CD14-positive monocyte (primary cell): ENCODE measurements around the gene NME5. TPM values are rescaled to one million over a fixed set of nuclear protein-coding genes. Genes with fewer than 3 reads are reported as not detected.

Experiments
- DNase-seq, 3 donors: peaks; one replicate each; pipeline ENCODE4 v3.0.0-alpha.2; 2011 to 2022
- H2AFZ ChIP-seq: 2 replicates; pipeline ENCODE4 v1.6.0; 2012; ENCODE audit warnings: mild to moderate bottlenecking, low read depth, low read length, inconsistent platforms; ENCODE audit not compliant: insufficient read depth, poor library complexity, severe bottlenecking
- H3K27ac ChIP-seq, 2 donors: 1 replicate in 1 of 2; 2 replicates in 1 of 2; pipeline ENCODE4 v1.5.1; 2012 to 2013; ENCODE audit warnings: low read length in 2 of 2, control low read depth in 1 of 2, inconsistent platforms in 1 of 2, low read depth in 1 of 2, mild to moderate bottlenecking in 1 of 2
- H3K27me3 ChIP-seq, 2 donors: one replicate each; pipeline versions ENCODE4 v1.6.0 to v1.6.1; 2011 to 2013; ENCODE audit warnings: low read length in 2 of 2; ENCODE audit not compliant: control insufficient read depth in 2 of 2, insufficient read depth in 2 of 2
- H3K36me3 ChIP-seq, 2 donors: replicated peaks in 1 of 2; 1 replicate in 1 of 2; 2 replicates in 1 of 2; pipeline versions ENCODE4 v1.5.1 to v1.6.1; 2012 to 2013; ENCODE audit warnings: low read length in 2 of 2, control low read depth in 1 of 2, inconsistent platforms in 1 of 2, mild to moderate bottlenecking in 1 of 2; ENCODE audit not compliant: insufficient read depth in 2 of 2, control insufficient read depth in 1 of 2
- H3K4me1 ChIP-seq, 2 donors: 1 replicate in 1 of 2; 2 replicates in 1 of 2; pipeline versions ENCODE4 v1.5.1 to v1.6.1; 2012 to 2013; ENCODE audit warnings: low read length in 2 of 2, control low read depth in 1 of 2, inconsistent platforms in 1 of 2, mild to moderate bottlenecking in 1 of 2, moderate library complexity in 1 of 2; ENCODE audit not compliant: insufficient read depth in 2 of 2, control insufficient read depth in 1 of 2
- H3K4me2 ChIP-seq: replicated peaks from 2 replicates; pipeline ENCODE3; 2012; ENCODE audit warnings: low read length, moderate library complexity, mild to moderate bottlenecking; ENCODE audit not compliant: poor library complexity, severe bottlenecking; ENCODE audit errors: extremely low read depth
- H3K4me3 ChIP-seq, 3 experiments: fragments of 200-600 bp in 1 of 3; sonication (generic) in 1 of 3; replicated peaks in 1 of 3; 1 replicate in 2 of 3; 2 replicates in 1 of 3; pipeline ENCODE4 v1.5.1; 2011 to 2013; ENCODE audit warnings: low read length in 3 of 3, mild to moderate bottlenecking in 3 of 3, control low read depth in 2 of 3, low read depth in 2 of 3, inconsistent platforms in 1 of 3, moderate library complexity in 1 of 3
- H3K79me2 ChIP-seq: 2 replicates; pipeline ENCODE4 v1.6.0; 2012; ENCODE audit warnings: mild to moderate bottlenecking, control low read depth, inconsistent platforms, low read length, moderate library complexity; ENCODE audit not compliant: insufficient read depth
- H3K9ac ChIP-seq: 2 replicates; pipeline ENCODE4 v1.6.0; 2017; ENCODE audit warnings: low read length, mild to moderate bottlenecking; ENCODE audit not compliant: insufficient read depth, poor library complexity, severe bottlenecking
- H3K9me3 ChIP-seq, 2 donors: replicated peaks in 1 of 2; 1 replicate in 1 of 2; 2 replicates in 1 of 2; pipeline versions ENCODE4 v1.5.1 to v1.6.1; 2012 to 2013; ENCODE audit warnings: low read length in 2 of 2, control low read depth in 1 of 2; ENCODE audit not compliant: control insufficient read depth in 1 of 2, insufficient read depth in 1 of 2
- H4K20me1 ChIP-seq: 2 replicates; pipeline ENCODE4 v1.6.0; 2012; ENCODE audit warnings: mild to moderate bottlenecking, low read length, control low read depth, moderate library complexity; ENCODE audit not compliant: insufficient read depth
- H3K27ac Mint-ChIP-seq, 7 donors: one replicate each; pipeline ENCODE4 v1.8.0; 2020; ENCODE audit warnings: mild to moderate bottlenecking in 7 of 7, mixed read lengths in 7 of 7, moderate library complexity in 6 of 7, inconsistent platforms in 2 of 7
- H3K27me3 Mint-ChIP-seq, 3 donors: one replicate each; pipeline ENCODE4 v1.8.0; 2021 to 2022; ENCODE audit warnings: low read depth in 3 of 3, mild to moderate bottlenecking in 3 of 3, mixed read lengths in 3 of 3, moderate library complexity in 3 of 3, inconsistent platforms in 1 of 3
- H3K36me3 Mint-ChIP-seq, 2 donors: one replicate each; pipeline ENCODE4 v1.8.0; 2020; ENCODE audit warnings: mixed read lengths in 2 of 2, inconsistent platforms in 1 of 2, mild to moderate bottlenecking in 1 of 2
- H3K4me1 Mint-ChIP-seq: one replicate; pipeline ENCODE4 v1.8.0; 2020; ENCODE audit warnings: mild to moderate bottlenecking, mixed read lengths
- H3K4me3 Mint-ChIP-seq, 2 donors: one replicate each; pipeline ENCODE4 v1.8.0; 2020; ENCODE audit warnings: mild to moderate bottlenecking in 2 of 2, mixed read lengths in 2 of 2, moderate library complexity in 1 of 2
- H3K9me3 Mint-ChIP-seq, 7 donors: one replicate each; pipeline ENCODE4 v1.8.0; 2020 to 2022; ENCODE audit warnings: mixed read lengths in 7 of 7, mild to moderate bottlenecking in 6 of 7, moderate library complexity in 6 of 7, inconsistent platforms in 2 of 7
- CTCF ChIP-seq: fragments of 200-600 bp; IDR thresholded peaks from one replicate; pipeline ENCODE4 v1.8.0; 2022; ENCODE audit warnings: antibody characterized with exemption, mild to moderate bottlenecking
- WGBS: methylation state at CpG from one replicate; pipeline ENCODE4 v1.1.5; 2013; ENCODE audit warnings: missing lambda C conversion rate; ENCODE audit not compliant: insufficient coverage; 5-methylcytosine and 5-hydroxymethylcytosine counted together
- intact Hi-C, 2 donors: fragments of 100-400 bp; cut with micrococcal nuclease; formaldehyde crosslinking; loops; one replicate each; pipeline versions ENCODE4 v1.15.0 to v1.15.1; 2023
- polyA minus RNA-seq: library from RNA; depleted of rRNA, polyadenylated mRNA; stranded (reverse); fragments of >200 nt; gene quantifications from 2 replicates; pipeline ENCODE4 v1.2.3, GENCODE V29; 2012
- polyA plus RNA-seq, 3 donors: library from polyadenylated mRNA; depleted of rRNA in 1 of 3; unstranded in 2 of 3; stranded (reverse) in 1 of 3; fragments of 300-500 nt in 2 of 3; fragments of >200 nt in 1 of 3; fragmentation: Illumina TruSeq in 2 of 3; gene quantifications; 1 replicate in 2 of 3; 2 replicates in 1 of 3; pipeline ENCODE4 v1.2.3, GENCODE V29; 2012 to 2021
- total RNA-seq, 12 experiments: library from RNA in 1 of 12; stranded (reverse) in 1 of 12; fragments of 120-200 nt in 1 of 12; gene quantifications; one replicate each; pipeline ENCODE4 v1.2.4 and lab custom pipeline; 2013 to 2026; ENCODE audit warnings: mixed read lengths in 6 of 12, inconsistent platforms in 1 of 12

The NME5 gene
- total RNA-seq (2013), result 0.06 TPM
- polyA plus RNA-seq, result not detected
- not detected in 2 replicates for polyA minus RNA-seq
- total RNA-seq (lab: John Stamatoyannopoulos, UW), result 0 to 0.92 (median 0) reads per million in 11 experiments

GRCh38 chr5:138138949-138139780 is at the start of gene NME5:
TSS of gene NME5 (minus strand) at chr5:138139428. CDS start at chr5:138138780, 648 bp downstream.
- Mint-ChIP-seq H3K9me3 (peaks cover 2 to 7% (median 5%) of the 10 kb centered on the region in 7 donors), H3K27me3 (peaks cover 38 to 56% (median 49%) of the 10 kb centered on the region in 3 donors), H3K4me1 (peaks cover 12% of the 10 kb centered on the region), H3K4me3 (peak within 1 kb of the TSS; percentile 6 to 79), H3K27ac (no peak within 1 kb of the TSS), H3K36me3 (no peaks in the 10 kb centered on the region)
- Histone ChIP-seq H3K36me3 (no peaks in the 10 kb centered on the region), H3K4me1 (peaks cover 9 to 11% of the 10 kb centered on the region in 2 donors), H3K4me2 (peak within 1 kb of the TSS; percentile 46), H4K20me1 (no peaks in the 10 kb centered on the region), H2AFZ (no peak within 1 kb of the TSS), H3K27me3 (peaks cover 34 to 47% of the 10 kb centered on the region in 2 donors), H3K4me3 (no peak within 1 kb of the TSS), H3K27ac (no peak within 1 kb of the TSS), H3K79me2 (no peaks in the 10 kb centered on the region), H3K9ac (no peak within 1 kb of the TSS), H3K9me3 (no peaks in the 10 kb centered on the region)
- WGBS, result 3% methylated on average over 13 of the region's 31 CpGs
- intact Hi-C loops, result loop anchor here (10.0 kb wide), 3 partner anchors 364 to 514 kb away; no protein-coding TSS in a partner anchor
- DNase-seq, result peak in 1 of 3 donors; percentile 7
- TF ChIP-seq CTCF, result no peak

- Histone ChIP-seq H3K27ac (no peak overlapping the region), H3K36me3 (peaks cover 78 to 100% of the 10 kb centered on the region in 2 donors), H3K9me3 (no peaks in the 10 kb centered on the region), H3K4me3 (no peak overlapping the region), H3K9ac (no peak overlapping the region), H3K79me2 (no peaks in the 10 kb centered on the region), H4K20me1 (no peaks in the 10 kb centered on the region), H2AFZ (no peak overlapping the region), H3K4me1 (peaks cover 6 to 7% of the 10 kb centered on the region in 2 donors), H3K4me2 (no peak overlapping the region), H3K27me3 (no peaks in the 10 kb centered on the region)
- Mint-ChIP-seq H3K9me3 (no peaks in the 10 kb centered on the region), H3K27me3 (peaks cover 0 to 2% (median 2%) of the 10 kb centered on the region in 3 donors), H3K4me3 (no peak overlapping the region), H3K4me1 (peaks cover 14% of the 10 kb centered on the region), H3K27ac (no peak overlapping the region), H3K36me3 (peaks cover 78 to 94% of the 10 kb centered on the region in 2 donors)
- intact Hi-C loops, result loop anchor here in 1 of 2 donors (10.0 kb wide), 1 partner anchor 226 kb away; no protein-coding TSS in a partner anchor
- no peak for DNase-seq
- no peak for TF ChIP-seq CTCF
- WGBS, result 93% methylated on average over 2 of the region's 3 CpGs
Measured at GRCh38 chr5:138188626-138189025, 49.4 kb upstream of the NME5 start.
